GM20431 (cell line): ENCODE measurements around the gene MAST4.

Experiments
- in situ Hi-C: fragments of 300-500 bp; cut with MseI, MboI; formaldehyde crosslinking; loops from one replicate; pipeline ENCODE4 v1.15.0; 2020; ENCODE audit warnings: low sequenced_read_pairs; ENCODE audit not compliant: unreplicated experiment

Gene MAST4

GRCh38 chr5:66603164-66603563 is 7.0 kb downstream of the MAST4 start:
- in situ Hi-C loops: no loop called here

DNA sequence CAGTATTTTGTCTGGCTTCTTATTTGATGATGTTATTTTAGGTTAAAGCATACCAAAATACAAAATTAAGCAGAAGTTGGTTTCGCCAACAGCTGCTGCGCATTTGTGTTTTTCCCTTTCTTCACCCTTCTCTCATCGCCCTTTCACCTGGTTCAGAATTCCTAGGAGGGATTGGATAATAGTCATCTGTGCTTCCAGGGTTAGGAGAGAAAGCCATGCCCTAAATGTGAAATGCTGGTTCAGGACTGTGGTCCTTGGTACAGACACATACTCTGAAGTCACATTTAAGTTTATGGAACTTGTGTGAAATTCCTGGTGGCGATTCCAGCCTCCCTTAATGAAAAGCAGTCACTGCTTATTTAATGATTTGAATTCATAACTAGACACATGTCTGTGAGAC is 7.7 kb downstream of the MAST4 start:
- in situ Hi-C loops: no loop called here

- in situ Hi-C loops: no loop called here
Measured at GRCh38 chr5:66606713-66607112, 10.5 kb downstream of the MAST4 start.

GRCh38 chr5:66608501-66608900 is 12.3 kb downstream of the MAST4 start:
- in situ Hi-C loops: no loop called here

GRCh38 chr5:66609615-66610014 is 13.4 kb downstream of the MAST4 start:
- in situ Hi-C loops: no loop called here

- in situ Hi-C loops: no loop called here
Measured at GRCh38 chr5:66612226-66612625, 16.0 kb downstream of the MAST4 start.

DNA sequence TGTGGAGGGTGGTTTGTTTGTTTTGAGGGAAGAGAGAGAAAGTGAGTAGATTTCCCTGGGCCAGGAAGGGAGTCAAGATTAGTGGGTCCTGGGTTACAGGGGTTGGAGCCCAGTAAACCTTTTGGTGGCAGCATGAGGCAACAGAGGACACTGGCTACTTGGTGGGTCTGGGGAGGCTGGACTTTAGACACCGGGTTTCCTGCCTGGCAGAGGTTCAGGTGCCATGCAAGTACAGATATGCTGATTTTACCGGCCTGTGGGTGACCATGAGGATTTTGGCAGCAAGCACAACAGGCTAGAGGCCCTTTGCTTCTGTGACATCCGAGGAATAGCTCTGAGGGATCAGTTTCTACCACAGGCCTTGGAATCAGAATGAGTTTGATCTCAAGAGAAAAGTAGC is 18.9 kb downstream of the MAST4 start:
- in situ Hi-C loops: no loop called here

GRCh38 chr5:66615894-66616293 is 19.7 kb downstream of the MAST4 start:
- in situ Hi-C loops: no loop called here

GRCh38 chr5:66616520-66617225 is 20.5 kb downstream of the MAST4 start:
- in situ Hi-C loops: no loop called here

- in situ Hi-C loops: no loop called here
Measured at GRCh38 chr5:66617226-66617861, 21.2 kb downstream of the MAST4 start.

- in situ Hi-C loops: no loop called here
Measured at GRCh38 chr5:66617991-66618768, 22.0 kb downstream of the MAST4 start.

- in situ Hi-C loops: no loop called here
Measured at GRCh38 chr5:66620711-66621110, 24.5 kb downstream of the MAST4 start.

GRCh38 chr5:66621146-66621545 is 25.0 kb downstream of the MAST4 start:
- in situ Hi-C loops: no loop called here

DNA sequence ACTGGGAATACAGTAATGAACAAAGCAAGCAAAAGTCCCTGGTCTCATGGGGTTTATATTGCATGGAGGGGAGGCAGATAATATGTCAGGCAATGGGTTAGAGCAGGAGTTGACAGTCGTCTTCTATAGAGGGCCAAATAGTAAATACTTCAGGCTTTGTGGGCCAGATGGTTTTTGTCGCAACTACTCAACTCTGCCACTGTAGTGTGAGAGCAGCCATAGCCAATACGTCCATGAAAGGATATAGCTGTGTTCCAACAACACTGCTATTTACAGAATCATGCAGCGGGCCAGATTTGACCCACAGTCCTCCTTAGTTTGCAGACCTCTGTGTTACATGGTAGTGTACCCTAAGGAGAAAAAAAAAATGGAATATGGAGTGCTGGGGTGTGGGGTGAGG is 25.5 kb downstream of the MAST4 start:
- in situ Hi-C loops: no loop called here

- in situ Hi-C loops: no loop called here
Measured at GRCh38 chr5:66628561-66628960, 32.4 kb downstream of the MAST4 start.

DNA sequence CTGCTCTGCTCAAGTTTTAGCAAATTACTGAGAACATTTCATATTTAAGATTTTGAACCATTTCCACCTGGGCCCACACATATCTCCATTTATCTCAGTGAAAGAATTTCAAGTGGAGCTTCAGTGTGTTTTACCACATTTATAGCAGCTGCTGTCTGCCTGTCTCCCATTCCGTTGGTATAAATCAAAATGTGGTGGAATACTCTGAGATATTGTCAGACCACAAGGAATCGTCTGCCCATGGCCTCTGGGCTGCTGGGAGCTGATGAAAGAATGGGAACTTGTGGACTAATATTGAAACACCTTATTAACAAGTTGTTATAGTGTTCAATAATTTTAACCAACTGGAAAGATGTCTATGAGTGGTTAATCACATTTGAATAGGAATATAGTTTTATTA is 33.3 kb downstream of the MAST4 start:
- in situ Hi-C loops: no loop called here

DNA sequence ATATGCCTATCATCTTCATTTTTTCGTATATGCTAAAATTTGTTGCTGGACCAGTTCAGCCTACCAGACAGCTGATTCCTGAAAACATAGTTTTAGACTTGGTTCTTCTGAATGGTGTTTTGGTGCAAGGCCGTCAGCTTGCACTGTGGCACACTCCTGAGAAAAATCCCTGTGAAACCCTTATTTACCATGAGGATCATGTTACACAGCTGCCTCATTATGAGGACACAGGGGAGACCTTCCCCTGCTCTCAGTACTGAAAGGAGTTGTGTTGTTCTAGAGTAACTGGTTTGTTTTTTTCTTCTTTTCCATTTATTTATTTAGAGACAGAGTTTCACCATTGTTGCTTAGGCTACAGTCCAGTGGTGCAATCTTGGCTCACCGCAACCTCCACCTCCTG is 37.6 kb downstream of the MAST4 start:
- in situ Hi-C loops: no loop called here

DNA sequence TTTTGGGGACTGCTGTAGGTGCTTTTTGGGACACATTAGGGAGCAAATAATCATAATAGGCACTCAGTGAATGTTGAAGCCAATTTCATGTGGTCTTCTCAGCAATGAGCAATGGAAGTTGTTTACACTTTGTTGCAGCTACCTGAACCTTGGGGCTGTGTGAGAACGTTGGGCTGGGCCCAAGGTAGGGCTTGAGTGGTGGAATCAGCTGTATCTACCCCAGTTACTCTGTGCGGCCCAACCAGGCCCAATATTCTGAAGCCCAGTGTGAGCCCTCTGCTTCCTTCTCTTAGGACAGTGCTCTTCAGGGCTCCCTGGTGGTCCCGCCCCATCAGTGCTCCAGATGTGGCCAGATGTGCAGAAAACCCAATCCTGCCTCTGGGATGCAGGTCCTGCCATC is 38.4 kb downstream of the MAST4 start:
- in situ Hi-C loops: no loop called here

DNA sequence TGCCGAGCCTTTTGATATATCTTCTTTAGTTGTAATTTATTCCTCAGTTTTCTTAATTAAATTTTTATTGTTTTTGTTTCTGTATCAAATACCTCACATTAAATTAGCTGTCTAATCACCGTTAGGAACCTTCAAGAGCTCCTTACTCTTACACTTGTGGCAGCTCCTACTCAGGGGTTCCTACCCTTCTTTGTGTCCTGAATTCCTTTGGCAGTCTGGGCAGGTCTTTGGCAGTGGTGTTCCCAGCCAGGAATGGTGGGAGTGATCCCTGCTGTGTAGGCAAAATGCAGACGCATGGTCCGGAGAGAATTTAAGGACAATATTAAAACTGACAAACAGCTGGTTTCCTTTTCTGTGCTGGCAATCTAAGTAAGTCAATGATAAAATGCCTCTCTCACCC is 41.8 kb downstream of the MAST4 start:
- in situ Hi-C loops: no loop called here

GRCh38 chr5:66639037-66639436 is 42.8 kb downstream of the MAST4 start:
- in situ Hi-C loops: no loop called here

DNA sequence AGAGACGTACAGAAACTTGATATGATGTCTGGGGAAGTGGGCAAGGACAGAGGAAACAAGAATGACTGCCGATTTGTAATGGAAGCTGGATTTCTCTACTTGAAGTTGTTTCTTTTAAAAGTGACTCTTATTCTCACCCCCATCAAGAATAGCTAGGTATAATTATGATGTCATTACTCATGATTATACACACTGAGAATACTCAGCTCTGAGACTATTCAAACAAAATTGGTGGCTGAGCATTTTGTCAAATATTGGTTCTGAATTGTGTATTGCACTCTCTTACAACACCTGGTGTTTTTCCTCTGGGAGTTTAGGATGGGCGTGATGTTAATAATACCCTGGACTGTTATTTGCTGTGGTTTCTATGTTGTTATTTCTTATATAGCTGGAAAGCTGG is 46.3 kb downstream of the MAST4 start:
- in situ Hi-C loops: no loop called here
